ENCODE measurements around the gene RNF168. TPM values are rescaled to one million over a fixed set of nuclear protein-coding genes. Genes with fewer than 3 reads are reported as not detected.
A peak's percentile ranks its signal among the peaks of the same experiment; 100 is the strongest.
"Not testable (repeated sequence)": the region's sequence is repeated elsewhere in the genome, so short reads cannot be mapped to it uniquely, and the experiment has no call there.

RNF168 gene
- total and polyA plus RNA-seq, 8 donors, result 4.4 to 27.8 (median 6.5) TPM

- 95 to 97% (median 96%) methylated on average over 6 of the region's 6 CpGs for WGBS, 5 donors
- H3K4me3 ChIP-seq, result no peak overlapping the region
- no peaks in the 10 kb centered on the region for H3K27me3 ChIP-seq
- H3K4me1 ChIP-seq, result peaks cover 9 to 28% (median 21%) of the 10 kb centered on the region in 4 donors
- TF ChIP-seq EP300 (IDR thresholded peaks at IDR 0.05), result no peak
- no peak for TF ChIP-seq POLR2AphosphoS5 (IDR thresholded peaks at IDR 0.05)
- TF ChIP-seq CTCF (IDR thresholded peaks at IDR 0.05), result no peak
- TF ChIP-seq POLR2A (IDR thresholded peaks at IDR 0.05), result no peak
- peaks cover 0 to 4% (median 0%) of the 10 kb centered on the region in 4 donors for H3K9me3 ChIP-seq
- no peaks in the 10 kb centered on the region for H3K36me3 ChIP-seq
- no peak for DNase-seq
- intact Hi-C loops (cut with DNase I; ENCODE audit: low total_unique reads), result no loop called here
- peak overlapping the region in 3 of 5 donors; percentile 95 to 99 (median 96) for H3K27ac ChIP-seq
Observed at GRCh38 chr3:196504556-196504955, 988 bp upstream of the RNF168 start.

GRCh38 chr3:196504077-196504398, 470 bp upstream of the RNF168 start:
- H3K9me3 ChIP-seq; H3K36me3 ChIP-seq; DNase-seq; intact Hi-C loops (cut with DNase I; ENCODE audit: low total_unique reads); H3K27me3 ChIP-seq: not testable (repeated sequence)
- Histone ChIP-seq H3K4me1 (peaks cover 9 to 33% (median 26%) of the 10 kb centered on the region in 4 donors), H3K27ac (peak overlapping the region; percentile 95 to 99 (median 96)), H3K4me3 (peak overlapping the region; percentile 62 to 89 (median 78))
- WGBS, 5 donors, result 19 to 57% (median 24%) methylated on average over 3 to 7 of the region's 7 CpGs

- Histone ChIP-seq H3K4me1 (peaks cover 9 to 40% (median 29%) of the 10 kb centered on the region in 4 donors), H3K27me3 (no peaks in the 10 kb centered on the region), H3K27ac (peak overlapping the region; percentile 95 to 99 (median 96)), H3K4me3 (peak overlapping the region; percentile 62 to 89 (median 78)), H3K9me3 (peaks cover 0 to 4% (median 0%) of the 10 kb centered on the region in 4 donors), H3K36me3 (no peaks in the 10 kb centered on the region)
- WGBS, 5 donors, result 0 to 1% (median 0%) methylated on average over 22 to 27 of the region's 27 CpGs
- DNase-seq, result peak; percentile 46 to 75
- TF ChIP-seq EP300 (IDR thresholded peaks at IDR 0.05) (no peak), POLR2A (IDR thresholded peaks at IDR 0.05) (no peak), POLR2AphosphoS5 (IDR thresholded peaks at IDR 0.05) (peak in 2 of 3 donors; percentile 57 to 71), CTCF (IDR thresholded peaks at IDR 0.05) (no peak)
- intact Hi-C loops (cut with DNase I; ENCODE audit: low total_unique reads), result no loop called here
Observed at GRCh38 chr3:196502775-196503195, 783 bp downstream of the RNF168 start.

GRCh38 chr3:196501316-196502044, 2.1 kb downstream of the RNF168 start:
- Histone ChIP-seq H3K9me3 (no peaks in the 10 kb centered on the region), H3K27ac (peak overlapping the region in 4 of 5 donors; percentile 95 to 99 (median 96)), H3K4me3 (peak overlapping the region; percentile 62 to 89 (median 78)), H3K27me3 (no peaks in the 10 kb centered on the region), H3K4me1 (peaks cover 9 to 40% (median 29%) of the 10 kb centered on the region in 4 donors), H3K36me3 (no peaks in the 10 kb centered on the region)
- 3 to 9% (median 5%) methylated on average over 14 of the region's 14 CpGs for WGBS, 5 donors
- intact Hi-C loops (cut with DNase I; ENCODE audit: low total_unique reads), result no loop called here
- peak in 1 of 2 donors; percentile 27 for DNase-seq
- TF ChIP-seq EP300 (IDR thresholded peaks at IDR 0.05), result no peak
- no peak for TF ChIP-seq POLR2AphosphoS5 (IDR thresholded peaks at IDR 0.05)
- no peak for TF ChIP-seq CTCF (IDR thresholded peaks at IDR 0.05)
- TF ChIP-seq POLR2A (IDR thresholded peaks at IDR 0.05), result no peak

Measured in stomach (tissue), 9 donors.